Endodermal cell (in vitro differentiated cells): ENCODE results near the gene TUBGCP2. TPM values are rescaled to one million over a fixed set of nuclear protein-coding genes. Genes with fewer than 3 reads are reported as not detected.

Experiments
- DNase-seq: peaks from one replicate; pipeline ENCODE4 v3.0.0-alpha.2; 2017
- H3K27ac ChIP-seq: 2 replicates; pipeline ENCODE4 v1.5.1; 2013; ENCODE audit warnings: mild to moderate bottlenecking, low read depth, low read length, moderate library complexity
- H3K27me3 ChIP-seq: 2 replicates; pipeline ENCODE4 v1.6.1; 2013; ENCODE audit warnings: mild to moderate bottlenecking, low read length, moderate library complexity; ENCODE audit not compliant: insufficient read depth, control insufficient read depth, poor library complexity, severe bottlenecking
- H3K36me3 ChIP-seq: 2 replicates; pipeline ENCODE4 v1.7.0; 2013; ENCODE audit warnings: mild to moderate bottlenecking, low read length, moderate library complexity; ENCODE audit not compliant: control insufficient read depth, insufficient read depth
- H3K4me1 ChIP-seq: one replicate; pipeline ENCODE4 v1.7.0; 2013; ENCODE audit warnings: low read length; ENCODE audit not compliant: control insufficient read depth, insufficient read depth
- H3K4me3 ChIP-seq: 2 replicates; pipeline ENCODE4 v1.5.1; 2013; ENCODE audit warnings: mild to moderate bottlenecking, low read length, moderate library complexity
- H3K9ac ChIP-seq: 2 replicates; pipeline ENCODE4 v1.6.1; 2013; ENCODE audit warnings: mild to moderate bottlenecking, low read length, moderate library complexity; ENCODE audit not compliant: poor library complexity, severe bottlenecking; ENCODE audit errors: extremely low read depth
- H3K9me3 ChIP-seq: 2 replicates; pipeline ENCODE4 v1.6.1; 2013; ENCODE audit warnings: mild to moderate bottlenecking, low read length, moderate library complexity; ENCODE audit not compliant: control insufficient read depth
- H3K27ac Mint-ChIP-seq: 2 replicates; pipeline ENCODE4 v1.8.0; 2020; ENCODE audit warnings: mixed read lengths
- H3K27me3 Mint-ChIP-seq: 2 replicates; pipeline ENCODE4 v1.8.0; 2021; ENCODE audit warnings: mild to moderate bottlenecking, mixed read lengths; ENCODE audit not compliant: insufficient read depth
- H3K36me3 Mint-ChIP-seq: 2 replicates; pipeline ENCODE4 v1.8.0; 2020; ENCODE audit warnings: low read depth, mixed read lengths
- H3K4me1 Mint-ChIP-seq: 2 replicates; pipeline ENCODE4 v1.8.0; 2020; ENCODE audit warnings: mixed read lengths
- H3K4me3 Mint-ChIP-seq: 2 replicates; pipeline ENCODE4 v1.8.0; 2020; ENCODE audit warnings: mild to moderate bottlenecking, moderate library complexity, mixed read lengths
- H3K9me3 Mint-ChIP-seq: 2 replicates; pipeline ENCODE4 v1.8.0; 2020; ENCODE audit warnings: mild to moderate bottlenecking, mixed read lengths
- CTCF ChIP-seq: fragments of 200-600 bp; sonication (generic); conservative IDR thresholded peaks from 2 replicates; pipeline ENCODE4 v1.5.0; 2021; ENCODE audit warnings: antibody characterized with exemption, mild to moderate bottlenecking
- WGBS, 2 experiments: methylation state at CpG; one replicate each; pipeline versions ENCODE4 v1.1.5 to v1.1.7; 2013; ENCODE audit warnings: missing lambda C conversion rate in 2 of 2, mixed read lengths in 1 of 2; ENCODE audit not compliant: insufficient coverage in 1 of 2, insufficient read length in 1 of 2; 5-methylcytosine and 5-hydroxymethylcytosine counted together
- total RNA-seq, 2 donors: library from RNA; stranded (reverse); fragmentation: NEBNext Ultra II Directional in 1 of 2; extraction: Animal tissue kit (Norgen Biotek cat#: 25700) in 1 of 2; gene quantifications; 2 replicates in 1 of 2; 3 replicates in 1 of 2; pipeline ENCODE4 v1.2.1, GENCODE V29; 2021

Gene TUBGCP2
- total RNA-seq, 2 donors from 2014 or later = 52.8 to 63.0 TPM

GRCh38 chr10:133279326-133280226 is 29.1 kb downstream of the TUBGCP2 start:
- no peaks in the 10 kb centered on the region for H3K9me3 Mint-ChIP-seq
- TF ChIP-seq CTCF = no peak
- peaks cover 6% of the 10 kb centered on the region for H3K27me3 Mint-ChIP-seq
- 90 to 92% methylated on average over 11 to 24 of the region's 24 CpGs for WGBS, 2 experiments
- Histone ChIP-seq H3K27ac (no peak overlapping the region), H3K9ac (no peak overlapping the region), H3K27me3 (peaks cover 9% of the 10 kb centered on the region), H3K4me3 (no peak overlapping the region), H3K36me3 (peaks cover 14% of the 10 kb centered on the region), H3K9me3 (no peaks in the 10 kb centered on the region), H3K4me1 (peaks cover 4% of the 10 kb centered on the region)
- H3K4me1 Mint-ChIP-seq = no peaks in the 10 kb centered on the region
- DNase-seq = no peak
- peaks cover 20% of the 10 kb centered on the region for H3K36me3 Mint-ChIP-seq
- H3K27ac Mint-ChIP-seq = no peak overlapping the region
- no peak overlapping the region for H3K4me3 Mint-ChIP-seq

GRCh38 chr10:133278577-133279265 is 30.0 kb downstream of the TUBGCP2 start:
- Mint-ChIP-seq H3K4me3 (no peak overlapping the region), H3K27me3 (peaks cover 6% of the 10 kb centered on the region), H3K4me1 (no peaks in the 10 kb centered on the region), H3K27ac (no peak overlapping the region), H3K9me3 (no peaks in the 10 kb centered on the region), H3K36me3 (peaks cover 13% of the 10 kb centered on the region)
- TF ChIP-seq CTCF = no peak
- H3K4me1 ChIP-seq = peaks cover 4% of the 10 kb centered on the region
- peaks cover 9% of the 10 kb centered on the region for H3K27me3 ChIP-seq
- no peaks in the 10 kb centered on the region for H3K9me3 ChIP-seq
- no peak overlapping the region for H3K27ac ChIP-seq
- peaks cover 6% of the 10 kb centered on the region for H3K36me3 ChIP-seq
- no peak overlapping the region for H3K9ac ChIP-seq
- 90 to 91% methylated on average over 11 to 19 of the region's 19 CpGs for WGBS, 2 experiments
- DNase-seq = no peak
- H3K4me3 ChIP-seq = no peak overlapping the region

GRCh38 chr10:133277993-133278576 is 30.6 kb downstream of the TUBGCP2 start:
- no peak overlapping the region for H3K4me3 Mint-ChIP-seq
- peaks cover 5% of the 10 kb centered on the region for H3K36me3 ChIP-seq
- H3K4me1 ChIP-seq = peaks cover 4% of the 10 kb centered on the region
- H3K4me1 Mint-ChIP-seq = no peaks in the 10 kb centered on the region
- H3K36me3 Mint-ChIP-seq = peaks cover 8% of the 10 kb centered on the region
- no peak overlapping the region for H3K4me3 ChIP-seq
- H3K9me3 ChIP-seq = no peaks in the 10 kb centered on the region
- H3K27me3 ChIP-seq = peaks cover 9% of the 10 kb centered on the region
- no peak for DNase-seq
- H3K27ac Mint-ChIP-seq = no peak overlapping the region
- no peaks in the 10 kb centered on the region for H3K9me3 Mint-ChIP-seq
- no peak overlapping the region for H3K27ac ChIP-seq
- 90 to 96% methylated on average over 9 to 12 of the region's 12 CpGs for WGBS, 2 experiments
- no peak for TF ChIP-seq CTCF
- H3K27me3 Mint-ChIP-seq = peaks cover 6% of the 10 kb centered on the region
- no peak overlapping the region for H3K9ac ChIP-seq
